GM12878 (cell line): ENCODE results near the gene CBX7. TPM values are rescaled to one million over a fixed set of nuclear protein-coding genes. Genes with fewer than 3 reads are reported as not detected.

Experiments used
- ATAC-seq: fragments of 200-7000 bp; cut with Tn5 transposase; 3 replicates; pipeline ENCODE4 v1.9.1; 2020; ENCODE audit warnings: mild to moderate bottlenecking, moderate library complexity
- BruUV-seq: library from RNA; stranded (reverse); fragments of 400-500 nt; replicated peaks from 2 replicates; lab custom pipeline; 2021; lab: Mats Ljungman, UMichigan
- CTCF ChIA-PET: fragments of 300-600 bp; sonication (Branson Sonifier 250); formaldehyde crosslinking; extraction: SDS; loops from one replicate; lab custom pipeline; 2021; ENCODE audit warnings: inconsistent platforms; lab: Yijun Ruan, JAX
- POLR2A ChIA-PET: fragments of 350-600 bp; formaldehyde crosslinking; extraction: SDS; loops from one replicate; lab custom pipeline; 2021; ENCODE audit warnings: inconsistent platforms; lab: Charles Lee
- RAD21 ChIA-PET: fragments of 300-600 bp; sonication (Branson Sonifier 250); formaldehyde crosslinking; loops from one replicate; lab custom pipeline; 2023; ENCODE audit warnings: antibody characterized with exemption; ENCODE audit not compliant: unreplicated experiment; lab: Charles Lee
- SMC1A ChIA-PET: fragments of 300-600 bp; sonication (Branson Sonifier 250); formaldehyde crosslinking; loops from one replicate; lab custom pipeline; 2023; ENCODE audit not compliant: unreplicated experiment, uncharacterized antibody; lab: Charles Lee
- DNase-seq: peaks from one replicate; pipeline ENCODE4 v3.0.0-alpha.2; 2011; ENCODE audit warnings: low read depth, low spot score
- FAIRE-seq: peaks from 3 replicates; lab custom pipeline; 2011; peaks lifted over from hg19 to GRCh38; lab: Jason Lieb, UNC
- H2AFZ ChIP-seq: 2 replicates; pipeline ENCODE4 v1.6.0; 2011; ENCODE audit warnings: low read depth, low read length, control low read depth; ENCODE audit not compliant: control insufficient read depth
- H3K27ac ChIP-seq: 2 replicates; pipeline ENCODE4 v1.5.1; 2011; ENCODE audit warnings: control low read depth; ENCODE audit not compliant: control insufficient read depth, insufficient read depth
- H3K27me3 ChIP-seq, 2 experiments: replicated peaks in 1 of 2; 2 replicates each; pipeline versions ENCODE4 v1.6.0 to v1.6.1; 2011; ENCODE audit warnings: low read length in 1 of 2; ENCODE audit not compliant: control insufficient read depth in 2 of 2, insufficient read depth in 2 of 2
- H3K36me3 ChIP-seq, 2 experiments: 2 replicates each; pipeline ENCODE4 v1.5.1; 2011; ENCODE audit warnings: low read length in 1 of 2; ENCODE audit not compliant: control insufficient read depth in 2 of 2, insufficient read depth in 2 of 2
- H3K4me1 ChIP-seq: 2 replicates; pipeline ENCODE4 v1.6.1; 2011; ENCODE audit warnings: mild to moderate bottlenecking, low read length, moderate library complexity, mixed read lengths; ENCODE audit not compliant: control insufficient read depth, insufficient read depth
- H3K4me2 ChIP-seq: 2 replicates; pipeline ENCODE4 v1.6.0; 2011; ENCODE audit warnings: control low read depth; ENCODE audit not compliant: control insufficient read depth, insufficient read depth
- H3K4me3 ChIP-seq: fragments of 200-600 bp; sonication (generic); 2 replicates; pipeline ENCODE4 v1.5.1; 2016
- H3K79me2 ChIP-seq: 2 replicates; pipeline ENCODE4 v1.6.0; 2011; ENCODE audit warnings: low read length; ENCODE audit not compliant: control insufficient read depth, insufficient read depth
- H3K9ac ChIP-seq: 2 replicates; pipeline ENCODE4 v1.8.0; 2011; ENCODE audit warnings: low read length, control low read depth, mixed read lengths; ENCODE audit not compliant: control insufficient read depth, insufficient read depth
- H3K9me3 ChIP-seq: replicated peaks from 3 replicates; pipeline ENCODE4 v1.5.1; 2011; ENCODE audit warnings: mild to moderate bottlenecking, low read length; ENCODE audit not compliant: control insufficient read depth, insufficient read depth
- H4K20me1 ChIP-seq: 2 replicates; pipeline ENCODE4 v1.6.0; 2011; ENCODE audit not compliant: control insufficient read depth, insufficient read depth
- ATF2 ChIP-seq: IDR thresholded peaks from 2 replicates; pipeline ENCODE4 v1.6.1; 2012; ENCODE audit warnings: low read length, inconsistent platforms
- ATF7 ChIP-seq: fragments of 450-650 bp; IDR thresholded peaks from 2 replicates; pipeline ENCODE4 v1.6.1; 2016; ENCODE audit warnings: low read depth, mild to moderate bottlenecking
- BCL11A ChIP-seq: IDR thresholded peaks from 2 replicates; pipeline ENCODE4 v1.6.1; 2011; ENCODE audit warnings: low read depth, low read length
- CBX3 ChIP-seq: fragments of 200-600 bp; sonication (generic); IDR thresholded peaks from 2 replicates; pipeline ENCODE4 v1.6.1; 2016; ENCODE audit warnings: low read depth, borderline replicate concordance
- CREM ChIP-seq: IDR thresholded peaks from 2 replicates; pipeline ENCODE4 v1.6.1; 2014; ENCODE audit warnings: antibody characterized with exemption, low read depth
- FOS ChIP-seq: IDR thresholded peaks from 3 replicates; pipeline ENCODE4 v1.6.1; 2011; ENCODE audit warnings: borderline replicate concordance; ENCODE audit not compliant: insufficient read length; ENCODE audit errors: extremely low read depth
- NR2C1 ChIP-seq: fragments of 450-650 bp; IDR thresholded peaks from 2 replicates; pipeline ENCODE4 v1.6.1; 2017; ENCODE audit warnings: antibody characterized with exemption, mild to moderate bottlenecking, moderate library complexity
- NR2F1 ChIP-seq: fragments of 450-650 bp; conservative IDR thresholded peaks from 2 replicates; pipeline ENCODE4 v1.6.1; 2017; ENCODE audit warnings: mild to moderate bottlenecking
- SIX5 ChIP-seq: IDR thresholded peaks from 2 replicates; pipeline ENCODE4 v1.6.1; 2011; ENCODE audit warnings: mild to moderate bottlenecking, low read depth, low read length, moderate library complexity; ENCODE audit not compliant: severe bottlenecking
- SMAD5 ChIP-seq: IDR thresholded peaks from 2 replicates; pipeline ENCODE4 v1.6.1; 2016; ENCODE audit warnings: antibody characterized with exemption, low read depth
- TCF3 ChIP-seq: IDR thresholded peaks from 2 replicates; pipeline ENCODE4 v1.6.1; 2012; ENCODE audit warnings: low read depth, mild to moderate bottlenecking, low read length, borderline replicate concordance; ENCODE audit not compliant: insufficient read depth
- ZBTB4 ChIP-seq: fragments of 450-650 bp; formaldehyde crosslinking; IDR thresholded peaks from 2 replicates; pipeline ENCODE4 v1.4.0; 2022; ENCODE audit warnings: mild to moderate bottlenecking, moderate library complexity
- ZNF622 ChIP-seq: fragments of 450-650 bp; IDR thresholded peaks from 2 replicates; pipeline ENCODE4 v1.6.1; 2017; ENCODE audit warnings: mild to moderate bottlenecking, inconsistent platforms
- WGBS: methylation state at CpG from one replicate; pipeline ENCODE4 v1.1.6; 2016; ENCODE audit warnings: low lambda C conversion rate; ENCODE audit not compliant: insufficient replicate concordance, insufficient coverage; ENCODE audit errors: missing lambda C conversion rate; 5-methylcytosine and 5-hydroxymethylcytosine counted together
- in situ Hi-C: fragments of 300-500 bp; cut with MboI; formaldehyde crosslinking; loops from 9 replicates; pipeline ENCODE4 v1.14.3; 2018; ENCODE audit warnings: mixed read lengths
- intact Hi-C: fragments of 100-400 bp; cut with micrococcal nuclease; formaldehyde crosslinking; loops from one replicate; pipeline ENCODE4 v1.14.2; 2022; ENCODE audit not compliant: unreplicated experiment
- polyA plus RNA-seq, 11 experiments: library from polyadenylated mRNA; depleted of rRNA in 4 of 11; unstranded in 6 of 11; stranded (reverse) in 5 of 11; fragments of >200 nt; fragmentation: Nextera tagmentation in 4 of 11; fragmentation: Illumina TruSeq in 1 of 11; extraction: Ambion mirVana in 4 of 11; extraction: Trizol in 1 of 11; gene quantifications; 1 replicate in 1 of 11; 2 replicates in 10 of 11; pipeline versions ENCODE4 v1.2.1 to v1.2.3, GENCODE V29; 2011 to 2016; ENCODE audit warnings: inconsistent platforms in 2 of 11, missing spikeins in 2 of 11, low read depth in 1 of 11
- total RNA-seq, 4 experiments: library from RNA; depleted of rRNA in 3 of 4; stranded (reverse); fragments of >200 nt in 3 of 4; fragmentation: Illumina TruSeq in 1 of 4; extraction: Trizol in 1 of 4; gene quantifications; 2 replicates each; pipeline versions ENCODE4 v1.2.1 to v1.2.3, GENCODE V29; 2013 to 2021
- TF ChIP-seq, protein P1 (sequence below): fragments of 450-650 bp; IDR thresholded peaks from 2 replicates; pipeline ENCODE4 v1.6.1; 2018; ENCODE audit warnings: borderline replicate concordance, mild to moderate bottlenecking; ENCODE audit not compliant: partially characterized antibody

Gene CBX7
- total and polyA plus RNA-seq, 10 of the 15 experiments (the other 5 are each of a cell fraction or from before 2014, with no cell fraction given): 0.18 to 17.2 (median 5.6) TPM

GRCh38 chr22:39087098-39087497, 65.4 kb downstream of the CBX7 start:
- Histone ChIP-seq H2AFZ (no peak overlapping the region), H3K4me3 (no peak overlapping the region), H3K9ac (no peak overlapping the region), H3K4me2 (no peak overlapping the region), H3K4me1 (peaks cover 21% of the 10 kb centered on the region), H3K27me3 (no peaks in the 10 kb centered on the region), H4K20me1 (no peaks in the 10 kb centered on the region), H3K9me3 (no peaks in the 10 kb centered on the region), H3K79me2 (no peaks in the 10 kb centered on the region), H3K27ac (no peak overlapping the region), H3K36me3 (peaks cover 1 to 6% of the 10 kb centered on the region in 2 experiments; a peak in 2 of 4 replicates)
- 97% methylated on average over 3 of the region's 6 CpGs for WGBS
- no TSS peak for BruUV-seq
- no peak for DNase-seq
- ChIA-PET CTCF (no interaction called here), RAD21 (no interaction called here), SMC1A (no interaction called here), POLR2A (no interaction called here)
- in situ Hi-C loops: no loop called here
- no peak for FAIRE-seq
- TF ChIP-seq CBX3 (no peak), ATF7 (no peak), ZBTB4 (CRISPR knock-in tag) (no peak), BCL11A (no peak), CREM (no peak), SIX5 (no peak), ZNF622 (no peak), NR2F1 (no peak), NR2C1 (no peak), ATF2 (no peak), FOS (no peak), TCF3 (no peak), SMAD5 (no peak)
- TF ChIP-seq, protein P1, sequence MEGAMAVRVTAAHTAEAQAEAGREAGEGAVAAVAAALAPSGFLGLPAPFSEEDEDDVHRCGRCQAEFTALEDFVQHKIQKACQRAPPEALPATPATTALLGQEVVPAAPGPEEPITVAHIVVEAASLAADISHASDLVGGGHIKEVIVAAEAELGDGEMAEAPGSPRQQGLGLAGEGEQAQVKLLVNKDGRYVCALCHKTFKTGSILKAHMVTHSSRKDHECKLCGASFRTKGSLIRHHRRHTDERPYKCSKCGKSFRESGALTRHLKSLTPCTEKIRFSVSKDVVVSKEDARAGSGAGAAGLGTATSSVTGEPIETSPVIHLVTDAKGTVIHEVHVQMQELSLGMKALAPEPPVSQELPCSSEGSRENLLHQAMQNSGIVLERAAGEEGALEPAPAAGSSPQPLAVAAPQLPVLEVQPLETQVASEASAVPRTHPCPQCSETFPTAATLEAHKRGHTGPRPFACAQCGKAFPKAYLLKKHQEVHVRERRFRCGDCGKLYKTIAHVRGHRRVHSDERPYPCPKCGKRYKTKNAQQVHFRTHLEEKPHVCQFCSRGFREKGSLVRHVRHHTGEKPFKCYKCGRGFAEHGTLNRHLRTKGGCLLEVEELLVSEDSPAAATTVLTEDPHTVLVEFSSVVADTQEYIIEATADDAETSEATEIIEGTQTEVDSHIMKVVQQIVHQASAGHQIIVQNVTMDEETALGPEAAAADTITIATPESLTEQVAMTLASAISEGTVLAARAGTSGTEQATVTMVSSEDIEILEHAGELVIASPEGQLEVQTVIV: no peak
- no peak for ATAC-seq
- intact Hi-C loops: no loop called here
